Fibroblast of gingiva (primary cell): Measurements from ENCODE around the gene ZCCHC18.
"Not testable (repeated sequence)": the region's sequence is repeated elsewhere in the genome, so short reads cannot be mapped to it uniquely, and the experiment has no call there.

Experiments used
- DNase-seq: peaks from one replicate; pipeline ENCODE4 v3.0.0-alpha.2; 2011; ENCODE audit warnings: low read depth

Gene ZCCHC18

GRCh38 chrX:104112326-104112951 is at the start of gene ZCCHC18:
TSS of gene ZCCHC18 (plus strand) at chrX:104112523. CDS start at chrX:104114112, 1,589 bp downstream.
- peak; percentile 14 for DNase-seq

GRCh38 chrX:104062636-104063035 is 49.7 kb upstream of the ZCCHC18 start:
- not testable (repeated sequence) for DNase-seq

GRCh38 chrX:104075778-104076445 is 36.4 kb upstream of the ZCCHC18 start, which contains the start of gene TMSB15C:
TSS of gene TMSB15C (minus strand) at chrX:104076236.
- not testable (repeated sequence) for DNase-seq

GRCh38 chrX:104077854-104078253 is 34.5 kb upstream of the ZCCHC18 start:
- not testable (repeated sequence) for DNase-seq

- DNase-seq, result no peak
Observed at GRCh38 chrX:104084063-104084462, 28.3 kb upstream of the ZCCHC18 start.

- DNase-seq, result peak; percentile 12
Observed at GRCh38 chrX:104084534-104085277, 27.6 kb upstream of the ZCCHC18 start.

- no peak for DNase-seq
Observed at GRCh38 chrX:104085477-104085876, 26.8 kb upstream of the ZCCHC18 start.

GRCh38 chrX:104085919-104086318 is 26.4 kb upstream of the ZCCHC18 start:
- no peak for DNase-seq

- DNase-seq, result peak; percentile 55
Observed at GRCh38 chrX:104098151-104098808, 14.0 kb upstream of the ZCCHC18 start.

- DNase-seq, result no peak
Observed at GRCh38 chrX:104098919-104099318, 13.4 kb upstream of the ZCCHC18 start.

GRCh38 chrX:104104676-104105075 is 7.6 kb upstream of the ZCCHC18 start:
- no peak for DNase-seq

GRCh38 chrX:104105330-104106262 is 6.7 kb upstream of the ZCCHC18 start:
- DNase-seq, result no peak

GRCh38 chrX:104108955-104109354 is 3.4 kb upstream of the ZCCHC18 start:
- no peak for DNase-seq

- not testable (repeated sequence) for DNase-seq
Observed at GRCh38 chrX:104110491-104111240, 1.7 kb upstream of the ZCCHC18 start.

GRCh38 chrX:104113222-104113965 is 1.1 kb downstream of the ZCCHC18 start:
- peak; percentile 28 for DNase-seq

- no peak for DNase-seq
Observed at GRCh38 chrX:104117759-104118158, 5.4 kb downstream of the ZCCHC18 start.

GRCh38 chrX:104118765-104119164 is 6.4 kb downstream of the ZCCHC18 start:
- DNase-seq, result no peak

GRCh38 chrX:104122829-104123228 is 10.5 kb downstream of the ZCCHC18 start:
- DNase-seq, result no peak

GRCh38 chrX:104126856-104127255 is 14.5 kb downstream of the ZCCHC18 start:
- peak; percentile 6 for DNase-seq

GRCh38 chrX:104130808-104131207 is 18.5 kb downstream of the ZCCHC18 start:
- DNase-seq, result no peak
